ENCODE measurements around the gene UBR4. TPM values are rescaled to one million over a fixed set of nuclear protein-coding genes. Genes with fewer than 3 reads are reported as not detected.

UBR4 gene
- polyA plus RNA-seq, 1 donor (not counting 4 experiments of a cell fraction or from before 2014, with no cell fraction given) = 39.0 TPM

- no peak overlapping the region for H3K4me3 ChIP-seq (ENCODE audit: control insufficient read depth in 2 of 3, extremely low read depth in 1 of 3, insufficient read depth in 2 of 3, low read depth in 1 of 3, low read length in 3 of 3)
- dilution Hi-C loops (cut with MboI; ENCODE audit: extremely low pct_ligation_motif_present, low sequenced_read_pairs) = no loop called here
- FAIRE-seq (no peak), DNase-seq (ENCODE audit: low read depth, low spot score) (no peak)
- TF ChIP-seq CTCF (optimal IDR thresholded peaks at IDR 0.05 in 1 of 3, IDR thresholded peaks at IDR 0.05 in 1 of 3, conservative IDR thresholded peaks at IDR 0.05 in 1 of 3; ENCODE audit: extremely low read depth in 1 of 3, insufficient read depth in 2 of 3, low read length in 3 of 3) (no peak), EZH2 (IDR thresholded peaks at IDR 0.05; ENCODE audit: low read length) (no peak)
- H3K4me1 ChIP-seq (ENCODE audit: control insufficient read depth, extremely low read depth, insufficient read depth, low read length) = peaks cover 17% of the 10 kb centered on the region
- no peaks in the 10 kb centered on the region for H3K9me3 ChIP-seq (ENCODE audit: control insufficient read depth, low read depth, low read length)
- H3K36me3 ChIP-seq (ENCODE audit: control insufficient read depth in 2 of 2, extremely low read depth in 1 of 2, insufficient read depth in 2 of 2, low read length in 2 of 2) = peaks cover 33 to 47% of the 10 kb centered on the region in 2 experiments
- H3K27ac ChIP-seq (ENCODE audit: control insufficient read depth, insufficient read depth, low read length) = no peak overlapping the region
- H2AFZ ChIP-seq (ENCODE audit: control insufficient read depth, low read length) = no peak overlapping the region
- peaks cover 12% of the 10 kb centered on the region for H4K20me1 ChIP-seq (ENCODE audit: control insufficient read depth, extremely low read depth, insufficient read depth, low read length)
- peaks cover 65% of the 10 kb centered on the region for H3K79me2 ChIP-seq (ENCODE audit: control insufficient read depth, insufficient read depth, low read length)
- no peak overlapping the region for H3K9ac ChIP-seq (ENCODE audit: control insufficient read depth, extremely low read depth, insufficient read depth, low read length)
- no peaks in the 10 kb centered on the region for H3K27me3 ChIP-seq (ENCODE audit: control insufficient read depth, extremely low read depth, insufficient read depth, low read length)
- H3K9me1 ChIP-seq (ENCODE audit: control insufficient read depth, extremely low read depth, insufficient read depth, low read length) = peaks cover 3% of the 10 kb centered on the region
- H3K4me2 ChIP-seq (ENCODE audit: control insufficient read depth, extremely low read depth, insufficient read depth, low read depth, low read length) = no peak overlapping the region
Measured at GRCh38 chr1:19255288-19255687, 45.2 kb upstream of the UBR4 start.

DNA sequence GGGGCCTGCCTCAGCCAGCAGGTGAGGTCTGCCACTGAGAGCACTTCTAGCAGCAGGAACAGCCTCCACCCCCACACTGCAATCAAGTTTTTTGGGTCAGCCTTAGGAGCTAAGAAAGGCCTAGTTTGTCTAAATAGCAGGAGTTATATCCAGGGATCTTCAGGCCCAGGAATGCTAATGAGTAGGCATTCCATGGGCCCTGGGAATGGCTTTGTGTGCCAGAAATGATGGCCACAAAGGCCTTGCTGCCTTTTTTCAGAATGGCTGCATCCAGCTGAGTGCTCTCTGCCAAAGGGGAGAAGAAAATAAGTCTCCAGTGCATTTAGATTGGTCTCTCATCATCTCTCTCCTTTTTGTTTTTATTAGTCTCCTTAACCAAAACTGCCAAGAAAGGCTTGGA is 44.4 kb upstream of the UBR4 start:
- H3K9me1 ChIP-seq (ENCODE audit: control insufficient read depth, extremely low read depth, insufficient read depth, low read length) = peaks cover 3% of the 10 kb centered on the region
- TF ChIP-seq EZH2 (IDR thresholded peaks at IDR 0.05; ENCODE audit: low read length) (no peak), CTCF (optimal IDR thresholded peaks at IDR 0.05 in 1 of 3, IDR thresholded peaks at IDR 0.05 in 1 of 3, conservative IDR thresholded peaks at IDR 0.05 in 1 of 3; ENCODE audit: extremely low read depth in 1 of 3, insufficient read depth in 2 of 3, low read length in 3 of 3) (no peak)
- H3K27me3 ChIP-seq (ENCODE audit: control insufficient read depth, extremely low read depth, insufficient read depth, low read length) = no peaks in the 10 kb centered on the region
- FAIRE-seq = no peak
- H4K20me1 ChIP-seq (ENCODE audit: control insufficient read depth, extremely low read depth, insufficient read depth, low read length) = peaks cover 12% of the 10 kb centered on the region
- no peak overlapping the region for H3K9ac ChIP-seq (ENCODE audit: control insufficient read depth, extremely low read depth, insufficient read depth, low read length)
- no peak for DNase-seq (ENCODE audit: low read depth, low spot score)
- peaks cover 73% of the 10 kb centered on the region for H3K79me2 ChIP-seq (ENCODE audit: control insufficient read depth, insufficient read depth, low read length)
- no peak overlapping the region for H2AFZ ChIP-seq (ENCODE audit: control insufficient read depth, low read length)
- no peak overlapping the region for H3K4me2 ChIP-seq (ENCODE audit: control insufficient read depth, extremely low read depth, insufficient read depth, low read depth, low read length)
- no peak overlapping the region for H3K27ac ChIP-seq (ENCODE audit: control insufficient read depth, insufficient read depth, low read length)
- H3K4me3 ChIP-seq (ENCODE audit: control insufficient read depth in 2 of 3, extremely low read depth in 1 of 3, insufficient read depth in 2 of 3, low read depth in 1 of 3, low read length in 3 of 3) = no peak overlapping the region
- dilution Hi-C loops (cut with MboI; ENCODE audit: extremely low pct_ligation_motif_present, low sequenced_read_pairs) = no loop called here
- peaks cover 19% of the 10 kb centered on the region for H3K4me1 ChIP-seq (ENCODE audit: control insufficient read depth, extremely low read depth, insufficient read depth, low read length)
- peaks cover 28 to 41% of the 10 kb centered on the region in 2 experiments for H3K36me3 ChIP-seq (ENCODE audit: control insufficient read depth in 2 of 2, extremely low read depth in 1 of 2, insufficient read depth in 2 of 2, low read length in 2 of 2)
- H3K9me3 ChIP-seq (ENCODE audit: control insufficient read depth, low read depth, low read length) = no peaks in the 10 kb centered on the region

Data from keratinocyte (primary cell).